Dermis microvascular lymphatic vessel endothelial cell (primary cell): ENCODE results near the gene TTLL10. TPM values are rescaled to one million over a fixed set of nuclear protein-coding genes. Genes with fewer than 3 reads are reported as not detected.

Source experiments
- DNase-seq, 2 donors: peaks; one replicate each; pipeline versions ENCODE4 v3.0.0 to v3.0.0-alpha.2; 2010; ENCODE audit warnings: low read depth in 2 of 2
- total RNA-seq: library from RNA; depleted of rRNA; stranded (reverse); fragments of >200 nt; gene quantifications from 2 replicates; pipeline ENCODE4 v1.2.1, GENCODE V29; 2014

TTLL10 gene, protein sequence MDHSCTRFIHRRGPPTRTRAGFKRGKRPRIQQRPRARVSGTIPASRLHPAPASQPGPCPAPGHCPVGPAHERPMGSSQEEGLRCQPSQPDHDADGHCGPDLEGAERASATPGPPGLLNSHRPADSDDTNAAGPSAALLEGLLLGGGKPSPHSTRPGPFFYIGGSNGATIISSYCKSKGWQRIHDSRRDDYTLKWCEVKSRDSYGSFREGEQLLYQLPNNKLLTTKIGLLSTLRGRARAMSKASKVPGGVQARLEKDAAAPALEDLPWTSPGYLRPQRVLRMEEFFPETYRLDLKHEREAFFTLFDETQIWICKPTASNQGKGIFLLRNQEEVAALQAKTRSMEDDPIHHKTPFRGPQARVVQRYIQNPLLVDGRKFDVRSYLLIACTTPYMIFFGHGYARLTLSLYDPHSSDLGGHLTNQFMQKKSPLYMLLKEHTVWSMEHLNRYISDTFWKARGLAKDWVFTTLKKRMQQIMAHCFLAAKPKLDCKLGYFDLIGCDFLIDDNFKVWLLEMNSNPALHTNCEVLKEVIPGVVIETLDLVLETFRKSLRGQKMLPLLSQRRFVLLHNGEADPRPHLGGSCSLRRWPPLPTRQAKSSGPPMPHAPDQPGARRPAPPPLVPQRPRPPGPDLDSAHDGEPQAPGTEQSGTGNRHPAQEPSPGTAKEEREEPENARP
- not detected in 2 replicates for total RNA-seq

DNA sequence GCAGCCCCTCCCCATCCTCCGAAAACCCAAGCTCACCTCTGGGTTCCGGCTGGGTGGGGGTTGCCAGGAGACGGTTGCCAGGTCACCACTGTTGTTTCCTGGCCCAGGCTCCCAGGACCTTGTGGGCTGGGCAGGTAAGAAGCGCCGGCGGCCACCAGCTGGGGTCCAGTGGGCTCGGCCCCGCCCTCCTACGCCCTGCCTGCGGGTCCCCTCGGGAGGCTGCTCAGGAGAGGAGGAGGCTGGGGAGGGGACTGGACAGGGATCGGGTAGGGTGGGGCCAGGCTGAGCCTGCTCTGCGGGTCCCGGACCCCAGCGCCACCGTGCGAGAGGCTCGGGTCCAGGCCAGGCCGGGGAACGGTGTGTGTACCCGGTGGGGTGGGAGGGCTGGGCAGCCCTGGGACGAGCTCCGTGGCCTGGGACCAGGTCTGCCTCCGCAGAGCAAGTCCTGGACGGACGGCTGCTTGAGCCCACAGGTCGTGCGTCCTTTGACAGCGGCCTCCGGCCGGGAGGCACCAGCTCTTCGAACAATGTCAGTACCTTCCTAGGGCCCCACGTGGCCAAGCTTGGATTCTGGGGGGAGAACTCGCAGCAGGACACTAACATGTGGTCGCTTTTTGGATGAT lies at the start of gene TTLL10:
TSS of gene TTLL10 (plus strand) at position 88 of the 623 bp plus-strand sequence. CDS start 5,336 bp downstream, outside the sequence.
- DNase-seq = no peak

DNA sequence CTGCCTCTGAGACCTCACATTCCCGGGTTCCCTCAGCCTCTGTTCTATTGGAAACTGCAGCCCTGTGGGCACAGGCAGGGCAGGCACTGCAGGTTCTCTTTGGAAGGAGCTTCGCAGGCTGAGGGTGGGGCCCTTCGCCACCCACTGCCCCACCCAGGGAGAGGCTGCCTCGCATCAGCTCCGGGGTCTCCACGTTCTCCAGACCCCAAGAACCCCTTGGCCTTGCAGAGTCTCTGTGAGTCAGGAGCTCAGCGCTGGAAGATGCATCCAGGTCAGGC lies 49.2 kb upstream of the TTLL10 start:
- no peak for DNase-seq

- no peak for DNase-seq
These were observed 48.7 kb upstream of the TTLL10 start for GRCh38 chr1:1124786-1125642.

- DNase-seq = no peak
These were observed 47.7 kb upstream of the TTLL10 start for GRCh38 chr1:1125945-1126344.

DNA sequence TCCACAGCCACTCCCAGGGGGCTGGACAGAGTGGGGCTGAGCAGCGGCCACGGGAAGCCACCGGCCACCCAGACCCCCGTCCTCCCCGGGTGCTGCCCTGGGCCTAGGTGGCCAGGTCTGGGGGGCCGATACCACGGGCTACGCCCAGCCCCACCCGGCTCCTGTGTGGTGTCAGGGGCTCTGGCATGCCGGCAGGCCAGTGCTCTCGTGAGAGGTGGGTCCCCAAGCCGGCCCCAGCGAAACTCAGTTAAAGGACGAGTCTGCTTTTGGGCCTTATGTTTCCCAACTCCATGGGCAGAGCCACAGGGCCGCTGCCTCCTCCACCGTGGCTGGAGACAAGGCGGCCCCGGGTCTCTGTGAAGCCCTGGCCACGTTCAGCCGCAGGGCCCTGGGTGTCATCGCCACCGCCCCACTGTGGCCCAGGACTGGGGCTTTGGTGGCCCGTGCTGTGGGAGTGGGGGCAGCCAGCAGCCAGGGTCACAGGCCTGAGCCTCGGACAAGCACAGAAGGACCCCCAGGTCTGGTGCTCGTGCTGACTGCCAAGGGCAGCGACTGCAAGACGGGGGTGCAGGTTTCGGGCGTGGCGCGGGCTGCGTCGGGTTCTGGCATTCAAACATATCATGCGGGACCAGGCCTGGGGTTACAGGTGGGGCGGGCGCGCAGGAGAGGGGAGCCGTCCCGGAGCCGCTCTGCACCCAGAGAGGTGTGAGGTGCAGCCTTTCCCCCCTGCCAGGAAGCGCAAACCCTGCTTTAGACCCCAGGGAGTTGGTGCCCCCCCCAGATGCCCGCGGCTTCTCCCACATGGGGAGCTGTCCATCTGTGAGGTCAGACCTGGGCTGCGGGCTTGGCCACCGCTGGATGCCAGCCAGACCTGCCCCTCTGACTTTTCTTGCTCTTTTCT lies 45.9 kb upstream of the TTLL10 start:
- DNase-seq = no peak

DNA sequence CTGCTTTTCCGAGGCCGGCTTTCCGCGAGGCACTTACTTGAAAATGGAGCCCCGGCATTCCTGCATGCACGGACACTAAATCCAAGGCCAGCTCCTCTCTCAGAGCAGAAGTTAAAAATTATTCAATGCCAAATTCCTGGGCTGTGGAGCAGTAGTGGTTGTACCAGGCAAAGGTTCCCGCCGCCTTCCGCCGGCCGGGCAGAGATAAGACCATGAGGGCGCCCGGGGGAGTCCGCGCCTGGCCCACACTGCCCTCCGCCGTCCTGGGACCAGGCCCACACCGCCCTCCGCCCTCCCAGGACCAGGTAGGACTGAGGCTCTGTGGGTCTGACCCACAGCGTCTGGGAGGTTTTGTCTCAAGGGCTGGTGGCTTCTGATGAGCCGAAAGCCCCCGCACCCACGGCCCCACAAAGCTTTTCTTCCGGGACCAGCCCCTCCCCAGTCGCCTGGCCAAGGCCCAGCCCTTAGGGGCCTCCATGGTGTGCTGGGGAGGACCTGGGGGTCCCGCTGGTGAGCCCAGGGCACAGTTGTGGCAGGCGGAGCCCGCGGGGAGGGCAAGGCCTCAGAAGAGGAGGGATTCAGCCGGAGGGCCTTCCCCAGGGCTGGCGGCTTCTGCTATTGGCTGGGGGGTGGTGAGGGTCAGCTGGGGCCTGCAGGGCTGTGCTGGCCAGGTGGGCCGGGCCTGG lies 45.1 kb upstream of the TTLL10 start:
- no peak for DNase-seq

DNA sequence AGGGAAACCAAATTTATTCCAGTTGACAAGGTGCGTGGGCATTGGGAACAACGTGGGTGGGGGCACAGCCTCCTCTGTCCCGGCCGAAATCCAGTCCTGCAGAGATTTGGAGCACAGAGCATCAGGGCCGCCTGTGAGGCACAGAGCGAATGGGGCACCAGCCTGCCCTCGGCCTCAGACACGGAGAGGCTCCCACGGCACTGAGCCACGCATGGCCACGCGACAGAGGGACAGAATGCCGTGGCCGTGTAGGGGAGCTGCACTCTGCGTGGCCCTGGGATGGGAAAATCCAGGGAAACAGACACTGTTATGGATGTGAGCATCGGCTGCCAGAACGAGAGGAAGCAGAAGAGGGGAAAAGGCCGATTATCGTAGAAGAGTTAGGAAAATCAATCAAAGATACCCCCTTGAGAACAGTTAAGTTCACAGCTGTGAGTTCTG lies 44.3 kb upstream of the TTLL10 start:
- DNase-seq = no peak

DNA sequence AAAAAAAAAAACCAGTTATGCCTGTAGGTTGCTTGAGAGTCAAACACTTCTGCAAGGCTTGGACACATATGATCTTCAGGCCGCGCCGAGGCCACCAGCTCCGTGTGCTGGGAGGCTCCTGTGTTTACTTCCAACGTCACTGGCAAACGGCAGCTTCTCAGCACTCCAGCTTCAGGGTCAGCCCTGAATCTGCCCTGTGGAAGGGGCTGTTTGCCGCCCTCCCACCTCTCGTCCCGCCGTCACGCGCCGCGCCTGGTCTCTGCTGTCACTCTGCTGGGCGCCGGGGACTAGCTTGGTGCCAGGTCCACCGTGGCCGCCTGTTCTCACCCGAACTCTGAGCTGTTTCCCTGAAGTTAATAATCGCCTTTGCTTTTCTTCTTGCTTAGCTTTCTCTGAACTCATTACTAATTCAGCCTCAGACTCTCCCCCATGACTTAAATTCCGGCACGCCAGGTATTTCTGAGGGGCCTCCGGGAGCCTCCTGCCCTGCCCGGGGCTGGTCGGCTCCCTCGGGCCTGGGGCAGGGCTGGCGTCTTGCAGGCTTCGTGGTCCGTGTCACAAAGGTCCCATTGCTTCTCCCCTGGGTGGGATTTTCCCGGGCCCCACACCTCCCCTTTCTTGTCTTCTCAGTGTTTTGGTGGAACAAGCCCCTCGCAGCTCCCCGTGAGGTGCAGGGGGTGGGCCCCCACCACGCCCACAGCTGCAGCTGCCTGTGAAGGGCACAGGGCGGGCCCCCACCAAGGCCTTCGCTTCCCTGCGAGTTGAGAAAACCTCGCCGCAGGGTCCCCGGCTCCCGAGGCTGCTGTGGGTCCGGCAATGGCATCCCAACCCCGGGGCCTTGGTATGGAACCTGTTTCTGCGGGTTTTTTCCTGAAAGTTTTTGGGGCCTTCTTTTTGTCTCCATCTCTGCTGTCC lies 43.2 kb upstream of the TTLL10 start:
- no peak for DNase-seq

DNA sequence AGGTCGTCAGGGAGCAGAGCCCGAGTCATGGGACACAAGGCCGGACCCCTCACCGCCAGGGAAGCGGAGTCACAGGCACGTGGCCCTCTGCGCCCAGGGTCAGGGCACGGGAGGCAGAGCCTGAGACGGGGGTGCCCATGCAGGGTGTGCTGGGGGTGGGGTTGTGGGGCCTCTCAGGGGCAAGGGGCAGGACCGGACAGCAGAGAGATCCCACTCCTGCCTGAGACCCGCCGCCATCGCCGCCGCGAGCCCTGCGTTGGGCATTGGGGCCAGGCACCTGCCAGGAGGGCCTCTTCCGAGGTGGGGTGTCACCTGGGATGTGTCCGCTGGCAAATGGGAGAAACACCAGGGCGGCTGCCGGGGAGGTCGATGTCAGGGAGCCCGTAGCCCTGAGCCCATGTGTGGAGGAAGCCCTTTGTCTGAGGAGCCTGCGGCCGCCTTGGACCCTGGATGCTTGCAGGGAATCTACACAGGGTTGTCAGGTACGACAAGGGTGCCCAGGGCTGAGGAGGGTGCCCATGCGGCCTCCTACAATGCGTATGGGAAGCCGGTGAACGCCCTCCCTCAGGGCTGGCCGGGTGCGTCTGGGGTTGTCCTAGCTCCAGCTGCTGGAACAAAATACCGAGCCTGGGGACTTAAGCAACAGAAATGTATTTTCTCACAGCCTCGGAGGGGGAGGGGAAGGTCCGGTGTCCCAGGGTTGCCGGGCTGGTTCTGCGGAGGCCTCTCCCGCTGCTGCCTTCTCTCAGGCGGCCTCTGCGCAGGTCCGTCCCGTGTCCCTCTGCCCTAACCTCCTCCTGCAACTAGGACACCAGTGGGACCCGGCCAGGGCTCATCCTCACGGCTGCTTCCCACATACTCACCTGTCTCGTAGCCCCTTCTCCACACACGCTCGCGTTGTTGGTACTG lies 41.4 kb upstream of the TTLL10 start:
- DNase-seq = no peak

DNA sequence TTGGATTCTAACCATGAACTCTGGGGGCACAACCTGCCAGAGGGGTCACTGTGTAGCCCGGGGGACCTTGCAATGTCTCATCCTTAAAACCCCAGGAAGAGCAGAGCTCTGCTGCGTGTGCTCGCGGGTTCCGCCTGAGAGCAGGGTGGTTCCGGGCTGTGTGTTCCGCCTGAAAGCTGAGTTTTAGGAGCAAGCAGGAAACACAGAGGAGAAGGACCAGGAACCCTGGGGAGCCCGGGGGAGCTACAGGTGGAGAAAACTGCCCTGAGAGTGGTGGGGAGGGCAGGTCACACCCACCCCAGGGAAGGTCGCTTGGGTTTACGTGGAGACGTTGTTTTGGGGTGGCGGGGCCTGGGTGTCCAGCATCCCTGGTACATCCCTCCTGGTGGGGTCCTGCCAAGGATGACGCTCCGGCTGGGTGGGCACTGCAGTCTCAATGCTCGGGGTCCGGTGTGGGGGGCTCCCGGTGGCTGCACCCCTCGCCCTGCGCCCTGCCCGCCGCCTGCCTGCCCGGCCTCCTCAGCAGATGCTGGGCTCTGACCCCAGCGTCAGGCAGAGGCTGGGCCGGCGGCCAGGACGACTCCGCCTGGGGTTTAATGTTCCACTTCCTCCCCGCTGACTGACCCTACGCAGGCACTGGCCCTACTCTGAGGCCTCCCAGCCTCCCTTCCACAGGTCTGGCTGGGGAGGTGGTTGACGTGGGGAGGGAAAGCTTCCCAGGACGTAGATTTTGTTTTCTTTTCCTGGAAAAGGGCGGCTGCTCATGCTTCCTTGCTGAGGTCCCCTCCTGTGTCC lies 40.5 kb upstream of the TTLL10 start:
- DNase-seq = no peak

- no peak for DNase-seq
These were observed 39.2 kb upstream of the TTLL10 start for GRCh38 chr1:1134300-1134970.

DNA sequence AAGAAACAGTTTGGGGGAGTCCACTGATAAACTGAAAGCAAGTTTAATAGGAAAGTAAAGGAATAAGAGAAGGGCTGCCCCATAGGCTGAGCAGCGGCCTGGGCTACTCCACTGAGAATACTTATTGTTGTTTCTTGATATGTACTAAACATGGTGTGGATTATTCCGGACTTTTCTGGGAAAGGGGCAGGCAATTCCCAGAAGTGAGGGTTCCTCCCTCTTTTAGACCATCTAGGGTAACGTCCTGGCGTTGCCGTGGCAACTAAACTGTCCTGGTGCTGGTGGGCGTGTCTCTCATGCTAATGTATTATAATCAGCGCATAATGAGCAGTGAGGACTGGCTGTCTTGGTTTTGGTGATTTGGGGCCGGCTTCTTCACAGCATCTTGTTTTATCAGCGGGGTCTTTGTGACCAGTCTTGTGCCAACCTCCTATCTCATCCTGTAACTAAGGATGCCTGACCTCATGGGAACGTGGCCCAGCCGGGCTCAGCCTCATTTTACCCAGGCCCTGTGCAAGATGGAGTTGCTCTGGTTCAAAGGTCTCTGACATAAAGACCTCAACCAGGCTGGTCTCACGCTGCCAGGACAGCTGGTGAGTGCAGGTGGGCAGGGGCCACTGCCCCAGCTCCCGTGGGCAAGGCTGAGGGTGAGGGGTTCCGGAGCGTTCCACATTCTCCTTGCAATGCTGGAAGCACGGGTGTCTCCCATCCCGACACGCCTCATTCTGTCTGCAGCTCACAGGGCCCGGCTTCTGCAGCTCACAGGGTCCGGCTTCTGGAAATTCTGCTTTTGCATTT lies 38.1 kb upstream of the TTLL10 start:
- DNase-seq = no peak

DNA sequence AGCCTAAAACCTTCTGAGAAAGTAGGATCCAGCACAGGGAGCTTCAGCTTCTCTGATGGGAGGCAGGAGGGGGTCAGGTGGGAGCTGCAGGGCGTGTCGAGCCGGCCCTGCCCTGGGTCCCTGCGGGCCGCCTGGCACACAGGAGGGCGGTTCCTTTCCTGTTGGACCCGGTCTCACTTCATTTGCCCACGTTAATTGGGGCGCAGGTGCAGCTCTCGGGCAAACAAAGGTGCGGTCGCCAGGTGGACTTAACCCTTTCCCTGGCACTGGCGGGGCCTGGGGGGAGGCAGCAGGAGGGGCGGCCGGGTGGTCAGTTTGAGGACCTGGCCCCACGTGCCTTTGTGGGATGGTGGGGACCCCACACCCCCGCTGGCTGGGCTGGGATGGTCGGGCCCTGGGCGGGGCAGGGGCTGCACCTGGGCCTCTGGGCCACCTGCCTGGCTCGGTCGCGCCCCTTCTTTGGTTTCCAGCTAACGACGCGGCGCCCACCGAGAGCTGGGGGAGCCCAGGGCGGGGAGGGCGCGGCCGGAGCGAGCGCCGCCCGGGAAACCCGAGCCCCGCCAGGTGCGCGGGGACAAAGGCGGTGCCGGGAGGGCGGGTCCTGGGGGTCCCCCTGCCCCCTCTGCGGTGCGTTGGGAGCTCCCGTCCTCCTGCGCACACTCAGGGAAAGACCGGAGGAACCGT lies 37.0 kb upstream of the TTLL10 start:
- no peak for DNase-seq

GRCh38 chr1:1137256-1138045 lies 36.2 kb upstream of the TTLL10 start:
- no peak for DNase-seq
